ENCODE results near the gene VWA5B1. TPM values are rescaled to one million over a fixed set of nuclear protein-coding genes. Genes with fewer than 3 reads are reported as not detected.

The VWA5B1 gene
- total and polyA plus RNA-seq, 2 of the 4 experiments (the other 2 are of a cell fraction): not detected

DNA sequence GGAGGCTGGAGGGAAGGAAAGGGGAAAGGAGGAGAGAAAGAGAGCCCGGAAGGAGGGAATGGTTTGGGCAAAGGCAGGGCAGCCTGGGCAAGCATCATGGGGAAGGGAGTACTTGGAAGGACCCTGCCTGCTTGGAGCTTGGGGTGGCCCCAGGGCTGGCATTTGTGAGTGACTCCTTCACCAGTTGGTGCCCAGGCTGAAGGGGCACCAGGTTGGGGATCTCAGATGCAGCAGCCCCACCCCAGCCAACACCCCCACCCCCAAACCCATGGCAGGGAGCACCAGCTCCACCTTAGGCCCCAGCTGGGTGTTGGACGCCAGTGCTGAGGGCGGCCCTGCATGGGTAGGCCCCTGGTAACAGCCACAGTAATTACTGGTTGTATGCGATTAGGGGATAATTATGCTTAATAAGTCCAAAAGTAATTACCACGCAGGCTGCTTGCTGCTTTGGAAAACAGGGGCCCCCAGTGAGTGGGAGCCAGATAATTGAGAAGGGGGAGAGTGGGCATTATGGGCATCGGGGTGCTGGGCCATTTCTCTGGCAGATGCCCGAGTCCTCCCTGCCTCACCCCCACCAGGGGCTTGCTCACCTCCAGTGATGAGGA, 78.3 kb downstream of the VWA5B1 start:
- no peak overlapping the region for H3K4me3 ChIP-seq (ENCODE audit: insufficient read depth, low read depth, low read length)
- H3K79me1 ChIP-seq (ENCODE audit: low read depth in 1 of 2, low read length in 2 of 2): no peaks in the 10 kb centered on the region
- H3K9me3 ChIP-seq (ENCODE audit: control insufficient read depth, insufficient read depth, low read length): no peaks in the 10 kb centered on the region
- H3K14ac ChIP-seq (replicated peaks; ENCODE audit: low read depth, low read length): no peak overlapping the region
- H2BK5ac ChIP-seq (ENCODE audit: low read depth, low read length, poor library complexity, severe bottlenecking): no peak overlapping the region
- H2BK20ac ChIP-seq (ENCODE audit: low read depth, low read length): no peak overlapping the region
- whole genome bisulfite sequencing, 2 experiments (ENCODE audit: extremely low coverage in 2 of 2, insufficient read length in 1 of 2): 100% methylated on average over 1 of the region's 7 CpGs; no CpG with 5 or more reads in 1 of the 2 experiments
- no peaks in the 10 kb centered on the region for H4K20me1 ChIP-seq (ENCODE audit: insufficient read depth, low read length)
- H4K5ac ChIP-seq (ENCODE audit: low read depth, low read length): no peak overlapping the region
- no peak overlapping the region for H2BK120ac ChIP-seq (ENCODE audit: low read depth, low read length)
- dilution Hi-C loops (cut with HindIII; ENCODE audit: low sequenced_read_pairs, unreplicated experiment): no loop called here
- TF ChIP-seq MAZ (IDR thresholded peaks at IDR 0.05; ENCODE audit: borderline replicate concordance, low read depth, low read length): no peak
- no peak for TF ChIP-seq POLR2A (IDR thresholded peaks at IDR 0.05; ENCODE audit: low read depth, low read length)
- no peak for TF ChIP-seq SMC3 (IDR thresholded peaks at IDR 0.05; ENCODE audit: low read depth, low read length)
- TF ChIP-seq RAD21 (IDR thresholded peaks at IDR 0.05; ENCODE audit: low read length): no peak
- no peak for TF ChIP-seq RCOR1 (IDR thresholded peaks at IDR 0.05; ENCODE audit: insufficient replicate concordance, low read length)
- TF ChIP-seq MAFK (IDR thresholded peaks at IDR 0.05; ENCODE audit: low read depth, low read length): no peak
- TF ChIP-seq RFX5 (IDR thresholded peaks at IDR 0.05; ENCODE audit: low read depth, low read length): no peak
- TF ChIP-seq, protein P1, sequence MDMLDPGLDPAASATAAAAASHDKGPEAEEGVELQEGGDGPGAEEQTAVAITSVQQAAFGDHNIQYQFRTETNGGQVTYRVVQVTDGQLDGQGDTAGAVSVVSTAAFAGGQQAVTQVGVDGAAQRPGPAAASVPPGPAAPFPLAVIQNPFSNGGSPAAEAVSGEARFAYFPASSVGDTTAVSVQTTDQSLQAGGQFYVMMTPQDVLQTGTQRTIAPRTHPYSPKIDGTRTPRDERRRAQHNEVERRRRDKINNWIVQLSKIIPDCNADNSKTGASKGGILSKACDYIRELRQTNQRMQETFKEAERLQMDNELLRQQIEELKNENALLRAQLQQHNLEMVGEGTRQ (IDR thresholded peaks at IDR 0.05; ENCODE audit: low read depth, low read length): no peak
- TF ChIP-seq MXI1 (IDR thresholded peaks at IDR 0.05; ENCODE audit: borderline replicate concordance, low read depth, low read length): no peak
- TF ChIP-seq CEBPB (IDR thresholded peaks at IDR 0.05; ENCODE audit: low read depth, low read length): no peak
- no peak for TF ChIP-seq BHLHE40 (IDR thresholded peaks at IDR 0.05; ENCODE audit: low read depth, low read length)
- no peaks in the 10 kb centered on the region for H3K36me3 ChIP-seq (ENCODE audit: control insufficient read depth, insufficient read depth, low read length)
- ChIA-PET POLR2A (ENCODE audit: unreplicated experiment) (no interaction called here), CTCF (interaction anchor here (1.6 kb wide), 1 partner anchor 7 kb away, joined by 6 read pairs; no protein-coding TSS in a partner anchor)
- H3K4ac ChIP-seq (ENCODE audit: low read depth, low read length): no peak overlapping the region
- no peak overlapping the region for H3K23ac ChIP-seq (ENCODE audit: low read depth, low read length)
- DNase-seq: no peak
- H3K27me3 ChIP-seq (ENCODE audit: control insufficient read depth, insufficient read depth, low read length): peaks cover 63% of the 10 kb centered on the region
- H3K9me1 ChIP-seq (ENCODE audit: insufficient read depth, low read length): no peaks in the 10 kb centered on the region
- BruUV-seq (replicated peaks): no TSS peak
- intact Hi-C loops (cut with micrococcal nuclease): no loop called here
- no peak overlapping the region for H4K8ac ChIP-seq (ENCODE audit: low read depth in 2 of 2, low read length in 2 of 2)
- H3K9ac ChIP-seq (ENCODE audit: low read depth, low read length): no peak overlapping the region
- H4K91ac ChIP-seq (ENCODE audit: insufficient read depth, low read depth, low read length): no peak overlapping the region
- no peaks in the 10 kb centered on the region; the same call in 1 of the 2 replicates for H3K4me1 ChIP-seq (ENCODE audit: control insufficient read depth, insufficient read depth, low read length)
- H3K18ac ChIP-seq (ENCODE audit: low read depth, low read length): no peak overlapping the region
- H3K4me2 ChIP-seq (ENCODE audit: low read depth, low read length): no peak overlapping the region
- no peak overlapping the region for H3K27ac ChIP-seq (ENCODE audit: insufficient read depth, low read length)
- no peak overlapping the region for H2AK9ac ChIP-seq (replicated peaks; ENCODE audit: low read depth, low read length, poor library complexity)
- no peak overlapping the region for H2AFZ ChIP-seq (replicated peaks; ENCODE audit: low read length, poor library complexity)
- no peak overlapping the region for H2BK15ac ChIP-seq (ENCODE audit: low read depth, low read length)
- H3K56ac ChIP-seq (ENCODE audit: extremely low read depth, insufficient read depth, low read length): no peak overlapping the region
- no peak for ATAC-seq (ENCODE audit: low read depth)
- in situ Hi-C loops (cut with MboI; ENCODE audit: low sequenced_read_pairs): no loop called here
- no peak overlapping the region for H2AK5ac ChIP-seq (ENCODE audit: low read depth, low read length)

Measured in IMR-90 (cell line).